Measurements from ENCODE around the gene ITGA3.

Gene ITGA3

GRCh38 chr17:50062293-50063243 is 6.7 kb downstream of the ITGA3 start:
- FAIRE-seq (peak; percentile 60), DNase-seq (ENCODE audit: insufficient read length, low spot score) (peak; percentile 88)
- peak; percentile 47 for TF ChIP-seq POLR2A (IDR thresholded peaks at IDR 0.05; ENCODE audit: low read depth, low read length)

- no peak for TF ChIP-seq POLR2A (IDR thresholded peaks at IDR 0.05; ENCODE audit: low read depth, low read length)
- DNase-seq (ENCODE audit: insufficient read length, low spot score) = no peak
- no peak for FAIRE-seq
Measured at GRCh38 chr17:50063561-50064252, 7.8 kb downstream of the ITGA3 start.

DNA sequence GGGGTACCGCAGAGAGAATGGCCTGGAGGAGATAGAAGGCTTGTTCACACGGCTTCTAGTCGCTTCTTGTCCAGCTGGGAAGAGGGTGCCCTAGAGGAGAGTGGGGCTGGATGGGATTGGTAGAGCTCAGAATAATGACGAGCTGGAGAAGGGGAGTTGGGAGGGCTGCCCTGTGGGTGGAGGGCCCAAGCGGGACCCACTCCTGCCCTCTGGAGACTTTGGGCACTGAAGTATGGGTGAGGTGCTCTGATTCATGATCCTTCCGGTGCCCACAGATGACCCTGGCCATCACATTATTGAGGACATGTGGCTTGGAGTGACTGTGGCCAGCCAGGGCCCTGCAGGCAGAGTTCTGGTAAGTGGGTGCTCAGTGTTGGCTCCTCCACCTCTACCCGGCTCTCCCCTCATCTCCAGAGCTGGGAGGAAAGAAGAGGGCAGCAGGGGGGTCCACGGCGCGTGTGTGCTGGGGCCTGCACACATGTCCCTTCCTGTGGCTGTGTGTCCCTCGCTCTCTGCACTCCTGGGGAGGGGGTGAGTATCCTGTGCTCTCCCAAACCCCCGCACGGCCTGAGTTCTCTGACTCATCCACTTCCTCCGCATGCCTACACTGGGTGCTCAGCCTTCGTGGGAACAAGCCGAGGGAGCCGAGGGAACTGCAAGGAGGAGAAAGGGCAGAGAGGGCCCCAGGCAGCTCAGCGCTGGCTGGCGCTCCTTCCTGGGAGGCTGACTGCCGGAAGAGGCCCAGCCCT is 8.5 kb downstream of the ITGA3 start:
- peak; percentile 29; the same call in 1 of the 2 replicates for TF ChIP-seq POLR2A (IDR thresholded peaks at IDR 0.05; ENCODE audit: low read depth, low read length)
- DNase-seq (ENCODE audit: insufficient read length, low spot score) (peak; percentile 88), FAIRE-seq (peak; percentile 43)

- no peak for TF ChIP-seq POLR2A (IDR thresholded peaks at IDR 0.05; ENCODE audit: low read depth, low read length)
- DNase-seq (ENCODE audit: insufficient read length, low spot score) (no peak), FAIRE-seq (no peak)
Measured at GRCh38 chr17:50065056-50065455, 9.1 kb downstream of the ITGA3 start.

DNA sequence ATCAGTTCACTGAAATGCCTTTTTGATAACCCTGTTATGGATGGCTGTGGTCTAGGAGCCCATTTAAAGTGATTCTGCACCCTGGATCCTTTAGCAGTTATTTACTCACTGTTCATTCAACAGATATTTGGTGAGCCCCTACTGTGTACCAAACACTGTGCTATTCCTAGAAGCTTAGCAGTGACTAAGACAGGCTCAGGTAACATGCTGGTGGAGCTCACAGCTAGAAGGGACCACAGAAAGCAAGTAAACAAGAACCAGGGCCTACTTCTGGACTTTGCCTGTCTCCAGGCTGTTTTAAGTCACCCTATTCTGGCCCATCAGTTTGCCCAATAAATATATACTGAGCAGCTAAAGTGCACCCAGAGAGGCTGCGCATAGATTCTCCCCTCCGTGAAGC is 11.1 kb downstream of the ITGA3 start:
- FAIRE-seq (no peak), DNase-seq (ENCODE audit: insufficient read length, low spot score) (no peak)
- no peak for TF ChIP-seq POLR2A (IDR thresholded peaks at IDR 0.05; ENCODE audit: low read depth, low read length)

DNA sequence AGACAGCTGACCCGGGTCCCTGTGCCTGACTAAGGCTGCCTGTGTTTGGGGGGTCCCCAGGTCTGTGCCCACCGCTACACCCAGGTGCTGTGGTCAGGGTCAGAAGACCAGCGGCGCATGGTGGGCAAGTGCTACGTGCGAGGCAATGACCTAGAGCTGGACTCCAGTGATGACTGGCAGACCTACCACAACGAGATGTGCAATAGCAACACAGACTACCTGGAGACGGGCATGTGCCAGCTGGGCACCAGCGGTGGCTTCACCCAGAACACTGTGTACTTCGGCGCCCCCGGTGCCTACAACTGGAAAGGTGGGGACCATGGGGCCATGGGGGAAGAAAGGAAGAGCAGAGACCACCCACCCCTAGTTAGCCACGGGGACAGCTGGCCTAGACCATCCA is 12.1 kb downstream of the ITGA3 start:
- no peak for TF ChIP-seq POLR2A (IDR thresholded peaks at IDR 0.05; ENCODE audit: low read depth, low read length)
- no peak for FAIRE-seq

GRCh38 chr17:50070908-50071680 is 15.2 kb downstream of the ITGA3 start:
- FAIRE-seq = no peak
- DNase-seq (ENCODE audit: insufficient read length, low spot score) = no peak
- TF ChIP-seq POLR2A (IDR thresholded peaks at IDR 0.05; ENCODE audit: low read depth, low read length) = no peak

More for the DNA sequence above, 12.1 kb downstream of the ITGA3 start:
- no peak for DNase-seq (ENCODE audit: insufficient read length, low spot score)

GRCh38 chr17:50071692-50072091 is 15.8 kb downstream of the ITGA3 start:
- DNase-seq (ENCODE audit: insufficient read length, low spot score) (no peak), FAIRE-seq (no peak)
- TF ChIP-seq POLR2A (IDR thresholded peaks at IDR 0.05; ENCODE audit: low read depth, low read length) = no peak

GRCh38 chr17:50072130-50072529 is 16.2 kb downstream of the ITGA3 start:
- TF ChIP-seq POLR2A (IDR thresholded peaks at IDR 0.05; ENCODE audit: low read depth, low read length) = no peak
- DNase-seq (ENCODE audit: insufficient read length, low spot score) (no peak), FAIRE-seq (no peak)

GRCh38 chr17:50072925-50073324 is 17.0 kb downstream of the ITGA3 start:
- no peak for FAIRE-seq
- no peak for DNase-seq (ENCODE audit: insufficient read length, low spot score)
- TF ChIP-seq POLR2A (IDR thresholded peaks at IDR 0.05; ENCODE audit: low read depth, low read length) = no peak

DNA sequence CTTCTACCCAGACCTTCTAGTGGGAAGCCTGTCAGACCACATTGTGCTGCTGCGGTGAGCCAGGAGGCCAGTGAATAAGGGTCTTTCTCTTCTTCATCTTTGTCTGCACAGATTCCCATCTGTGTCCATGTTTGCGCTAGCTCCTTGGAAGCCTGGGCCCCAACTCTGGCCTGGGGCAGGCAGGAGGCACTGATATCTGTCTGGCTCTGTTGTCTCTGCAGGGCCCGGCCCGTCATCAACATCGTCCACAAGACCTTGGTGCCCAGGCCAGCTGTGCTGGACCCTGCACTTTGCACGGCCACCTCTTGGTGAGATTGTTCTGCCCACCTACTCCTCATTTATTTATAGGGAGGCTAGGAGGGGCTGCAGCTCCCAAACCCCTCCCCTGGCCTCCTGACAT is 18.3 kb downstream of the ITGA3 start:
- DNase-seq (ENCODE audit: insufficient read length, low spot score) (no peak), FAIRE-seq (no peak)
- TF ChIP-seq POLR2A (IDR thresholded peaks at IDR 0.05; ENCODE audit: low read depth, low read length) = no peak

- DNase-seq (ENCODE audit: insufficient read length, low spot score) (no peak), FAIRE-seq (no peak)
- TF ChIP-seq POLR2A (IDR thresholded peaks at IDR 0.05; ENCODE audit: low read depth, low read length) = no peak
Measured at GRCh38 chr17:50075446-50076032, 19.6 kb downstream of the ITGA3 start.

GRCh38 chr17:50076221-50076590 is 20.3 kb downstream of the ITGA3 start:
- TF ChIP-seq POLR2A (IDR thresholded peaks at IDR 0.05; ENCODE audit: low read depth, low read length) = no peak
- FAIRE-seq = no peak
- no peak for DNase-seq (ENCODE audit: insufficient read length, low spot score)
